Activated T-helper 1 cell treated with anti-CD3 and anti-CD28 coated beads, Interleukin-12 subunit alpha, Interleukin-12 subunit beta, Interleukin-2, Interleukin-4 antibody, amounts not matched to agents 30 ng/mL and 10 ng/mL and 1 ng/mL, durations not matched to agents 14 hours and 24 hours and 36 hours (primary cell): ENCODE measurements around the gene LHFPL2. TPM values are rescaled to one million over a fixed set of nuclear protein-coding genes. Genes with fewer than 3 reads are reported as not detected.
"Not testable (repeated sequence)": the region's sequence is repeated elsewhere in the genome, so short reads cannot be mapped to it uniquely, and the experiment has no call there.

Experiments
- DNase-seq: peaks from one replicate; pipeline ENCODE4 v3.0.0; 2021; ENCODE audit warnings: low spot score
- H3K27ac Mint-ChIP-seq: one replicate; pipeline ENCODE4 v1.8.0; 2021; ENCODE audit warnings: mild to moderate bottlenecking, mixed read lengths
- H3K27me3 Mint-ChIP-seq: one replicate; pipeline ENCODE4 v1.8.0; 2022; ENCODE audit warnings: mild to moderate bottlenecking, moderate library complexity, mixed read lengths; ENCODE audit not compliant: insufficient read depth
- H3K36me3 Mint-ChIP-seq: one replicate; pipeline ENCODE4 v1.8.0; 2021; ENCODE audit warnings: low read depth, mixed read lengths
- H3K4me1 Mint-ChIP-seq: one replicate; pipeline ENCODE4 v1.8.0; 2021; ENCODE audit warnings: low read depth, mixed read lengths
- H3K4me3 Mint-ChIP-seq: one replicate; pipeline ENCODE4 v1.8.0; 2021; ENCODE audit warnings: mild to moderate bottlenecking, moderate library complexity, mixed read lengths
- H3K9me3 Mint-ChIP-seq: one replicate; pipeline ENCODE4 v1.8.0; 2021; ENCODE audit warnings: mixed read lengths
- intact Hi-C: fragments of 100-400 bp; cut with micrococcal nuclease; formaldehyde crosslinking; loops from one replicate; pipeline ENCODE4 v1.15.1; 2024
- total RNA-seq: library from RNA; stranded (reverse); gene quantifications from 2 replicates; pipeline ENCODE4 v1.2.3, GENCODE V29; 2022

Gene LHFPL2
- total RNA-seq, 1 donor from 2014 or later, result 0.08 TPM

DNA sequence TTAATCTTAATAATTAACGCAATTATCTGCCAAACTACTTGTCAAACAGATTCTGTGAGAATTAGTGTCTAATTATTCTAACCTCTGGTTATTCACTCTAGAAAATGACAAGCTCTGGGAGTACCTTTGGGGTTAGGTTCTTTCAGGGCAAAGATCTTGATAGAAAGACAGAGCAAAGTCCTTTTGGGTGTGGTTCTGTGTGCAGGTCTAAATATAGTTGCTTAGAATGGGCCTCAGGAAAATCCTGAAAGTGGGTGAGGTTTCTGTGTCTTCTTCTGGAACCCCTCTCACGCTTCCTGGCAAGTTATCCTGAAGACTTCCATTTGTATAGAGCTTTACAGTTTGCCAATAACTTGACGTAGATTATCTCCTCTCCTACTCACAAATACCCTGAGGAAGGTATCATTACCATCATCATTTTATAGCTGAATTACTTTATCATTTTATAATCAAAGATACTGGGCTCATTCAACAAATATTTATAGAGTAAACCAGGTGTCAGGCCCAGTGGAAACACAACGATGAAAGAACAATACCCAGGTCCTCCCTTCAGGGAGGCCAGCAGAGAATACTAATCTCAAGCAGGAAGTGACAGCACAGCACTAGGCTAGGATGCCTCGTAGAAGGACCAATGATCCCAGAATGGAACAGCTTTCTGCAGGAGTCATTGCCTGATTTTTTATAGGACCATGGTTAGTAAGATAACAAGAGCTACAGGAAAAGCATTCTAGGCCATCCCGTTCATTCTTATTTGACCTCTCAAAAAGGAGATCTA is 27.6 kb upstream of the LHFPL2 start:
- no peak for DNase-seq
- intact Hi-C loops, result no loop called here
- H3K9me3 Mint-ChIP-seq, result no peaks in the 10 kb centered on the region
- H3K36me3 Mint-ChIP-seq, result no peaks in the 10 kb centered on the region
- no peak overlapping the region for H3K27ac Mint-ChIP-seq
- H3K4me1 Mint-ChIP-seq, result no peaks in the 10 kb centered on the region
- no peak overlapping the region for H3K4me3 Mint-ChIP-seq
- H3K27me3 Mint-ChIP-seq, result peaks cover 6% of the 10 kb centered on the region

DNA sequence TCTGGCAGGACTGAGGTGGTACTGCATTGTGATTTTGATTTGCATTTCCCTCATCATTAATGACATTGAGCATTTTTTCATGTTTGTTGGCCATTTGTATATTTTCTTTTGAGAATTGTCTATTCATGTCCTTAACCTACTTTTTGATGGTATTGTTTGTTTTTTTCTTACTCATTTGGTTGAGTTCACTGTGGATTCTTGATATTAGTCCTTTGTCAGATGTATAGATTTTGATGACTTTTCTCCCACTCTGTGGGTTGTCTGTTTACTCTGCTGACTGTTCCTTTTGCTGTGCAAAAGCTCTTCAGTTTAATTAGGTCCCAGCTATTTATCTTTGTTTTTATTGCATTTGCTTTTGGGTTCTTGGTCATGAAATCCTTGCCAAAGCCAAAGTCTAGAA is 25.3 kb upstream of the LHFPL2 start:
- H3K27ac Mint-ChIP-seq, H3K4me3 Mint-ChIP-seq, H3K9me3 Mint-ChIP-seq, DNase-seq, H3K36me3 Mint-ChIP-seq, H3K4me1 Mint-ChIP-seq, intact Hi-C loops, H3K27me3 Mint-ChIP-seq: not testable (repeated sequence)

DNA sequence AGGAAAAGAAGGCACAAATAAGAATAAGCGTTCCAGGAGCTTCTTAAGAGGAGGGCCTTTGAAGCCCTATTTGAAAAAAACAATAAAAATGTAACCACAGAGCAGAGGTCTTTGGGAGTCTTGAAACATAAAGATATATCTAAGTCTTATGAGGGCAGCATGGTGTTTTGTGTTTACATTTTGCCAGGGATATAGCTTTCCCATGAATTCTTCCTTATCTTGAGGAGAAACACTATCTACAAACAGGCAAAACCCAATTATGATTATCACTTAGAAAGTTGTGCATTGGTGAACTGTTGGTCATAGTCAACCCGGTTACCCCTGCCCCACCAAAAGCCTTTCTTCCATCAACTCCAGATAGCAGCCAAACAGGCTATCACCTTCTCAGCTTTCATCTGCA is 23.6 kb upstream of the LHFPL2 start:
- H3K4me3 Mint-ChIP-seq, result no peak overlapping the region
- DNase-seq, result no peak
- no peaks in the 10 kb centered on the region for H3K4me1 Mint-ChIP-seq
- no peaks in the 10 kb centered on the region for H3K36me3 Mint-ChIP-seq
- peaks cover 6% of the 10 kb centered on the region for H3K27me3 Mint-ChIP-seq
- intact Hi-C loops, result no loop called here
- no peak overlapping the region for H3K27ac Mint-ChIP-seq
- H3K9me3 Mint-ChIP-seq, result no peaks in the 10 kb centered on the region

DNA sequence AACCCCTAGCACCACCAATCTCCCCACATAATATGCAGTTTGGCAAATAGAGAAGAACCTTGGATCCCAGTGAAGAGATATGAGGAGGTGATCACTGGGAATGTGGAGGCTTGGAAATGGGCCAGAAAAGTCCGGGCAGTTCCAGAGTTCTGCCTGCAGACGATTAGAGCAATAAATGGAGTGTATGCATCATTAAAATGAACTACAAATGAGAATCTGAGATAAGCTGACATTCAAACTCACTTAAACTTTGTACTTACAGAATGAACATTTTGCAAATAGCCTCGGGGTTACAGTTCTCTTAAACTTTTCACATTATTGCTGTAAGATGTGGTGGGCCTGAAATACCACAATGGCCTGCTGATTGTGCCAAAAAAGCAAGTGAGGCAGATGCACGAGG is 23.0 kb upstream of the LHFPL2 start:
- intact Hi-C loops, result no loop called here
- H3K4me3 Mint-ChIP-seq, result no peak overlapping the region

DNA sequence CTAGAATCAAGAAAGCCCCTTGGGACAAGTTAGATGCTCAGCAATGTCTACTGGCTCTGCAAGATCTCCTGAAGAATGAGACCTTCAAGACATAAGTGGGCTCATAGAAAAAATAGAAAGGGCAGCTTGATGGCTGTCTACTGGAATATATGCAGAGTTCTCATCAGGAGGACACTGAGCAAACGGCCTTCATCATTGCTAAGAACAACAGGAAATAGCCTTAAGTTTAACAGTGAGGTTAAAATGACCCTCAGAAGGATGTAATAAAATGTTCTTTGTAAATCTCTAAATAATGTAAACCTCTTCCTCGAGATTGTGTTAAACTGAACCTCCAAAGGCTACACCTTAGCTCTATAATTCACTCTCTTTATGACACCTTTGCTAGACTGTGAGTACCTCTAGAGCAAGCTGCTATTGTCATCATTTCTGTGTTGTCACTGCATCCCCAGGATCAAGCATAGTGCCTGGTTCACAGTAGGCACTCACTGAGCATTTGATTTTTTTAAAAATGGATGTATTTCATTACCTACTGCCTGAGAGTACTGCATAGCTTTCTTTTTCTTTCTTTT is 22.2 kb upstream of the LHFPL2 start:
- no peak for DNase-seq
- H3K4me3 Mint-ChIP-seq, result no peak overlapping the region
- intact Hi-C loops, result no loop called here

More for the DNA sequence above, 23.0 kb upstream of the LHFPL2 start:
- no peaks in the 10 kb centered on the region for H3K9me3 Mint-ChIP-seq
- DNase-seq, result no peak
- H3K27ac Mint-ChIP-seq, result no peak overlapping the region
- H3K36me3 Mint-ChIP-seq, result no peaks in the 10 kb centered on the region
- peaks cover 6% of the 10 kb centered on the region for H3K27me3 Mint-ChIP-seq
- no peaks in the 10 kb centered on the region for H3K4me1 Mint-ChIP-seq

DNA sequence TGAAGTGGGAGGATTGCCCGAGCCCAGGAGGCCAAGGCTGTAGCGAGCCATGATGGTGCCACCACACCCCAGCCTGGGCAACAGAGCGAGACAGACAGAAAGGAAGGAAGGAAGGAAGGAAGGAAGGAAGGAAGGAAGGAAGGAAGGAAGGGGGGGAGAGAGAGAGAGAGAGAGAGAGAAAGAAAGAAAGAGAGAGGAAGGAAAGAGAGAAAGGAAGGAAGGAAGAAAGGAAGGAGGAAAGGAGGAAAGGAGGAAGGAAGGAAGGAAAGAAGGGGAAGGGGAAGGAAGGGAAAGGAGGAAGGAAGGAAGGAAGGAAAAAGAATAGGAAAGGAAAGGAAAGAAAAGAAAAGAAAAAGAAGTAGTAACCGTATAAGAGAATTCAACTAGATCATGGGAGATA is 20.8 kb upstream of the LHFPL2 start:
- no peaks in the 10 kb centered on the region for H3K4me1 Mint-ChIP-seq
- DNase-seq, result no peak
- H3K27ac Mint-ChIP-seq, result no peak overlapping the region
- H3K4me3 Mint-ChIP-seq, result no peak overlapping the region
- intact Hi-C loops, result no loop called here
- H3K9me3 Mint-ChIP-seq, result no peaks in the 10 kb centered on the region
- H3K36me3 Mint-ChIP-seq, result no peaks in the 10 kb centered on the region
- H3K27me3 Mint-ChIP-seq, result peaks cover 4% of the 10 kb centered on the region

More for the DNA sequence above, 22.2 kb upstream of the LHFPL2 start:
- Mint-ChIP-seq H3K27me3 (peaks cover 6% of the 10 kb centered on the region), H3K36me3 (no peaks in the 10 kb centered on the region), H3K27ac (no peak overlapping the region), H3K9me3 (no peaks in the 10 kb centered on the region), H3K4me1 (no peaks in the 10 kb centered on the region)

DNA sequence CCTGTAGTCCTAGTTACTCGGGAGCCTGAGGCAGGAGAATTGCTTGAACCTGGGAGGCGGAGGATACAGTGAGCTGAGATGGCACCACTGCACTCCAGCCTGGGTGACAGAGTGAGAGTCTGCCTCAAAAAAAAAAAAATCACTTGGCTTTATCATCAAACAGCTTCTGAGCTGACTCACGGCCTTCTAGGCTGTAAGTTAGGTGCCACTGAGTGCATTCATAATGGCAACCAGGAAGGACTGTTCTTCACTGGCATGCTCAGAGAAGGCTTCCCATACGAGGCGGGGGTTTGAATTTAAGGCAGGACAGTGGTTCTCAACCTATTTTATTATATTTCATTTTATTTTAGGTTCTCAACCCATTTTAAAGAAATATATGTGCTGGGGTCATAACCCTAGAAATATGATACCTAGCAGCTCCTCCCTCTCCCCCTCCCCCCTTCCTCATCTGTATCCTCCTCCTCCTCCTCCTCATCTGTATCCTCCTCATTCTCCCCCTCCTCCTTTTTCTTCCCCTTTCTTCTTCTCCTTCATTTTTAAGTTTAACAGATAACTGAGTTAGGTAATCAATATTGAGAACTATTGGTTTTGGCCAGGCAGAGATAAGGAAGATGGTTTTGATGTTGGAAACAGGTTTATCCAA is 19.0 kb upstream of the LHFPL2 start:
- no peak overlapping the region for H3K27ac Mint-ChIP-seq
- no peaks in the 10 kb centered on the region for H3K9me3 Mint-ChIP-seq
- H3K4me1 Mint-ChIP-seq, result no peaks in the 10 kb centered on the region
- no peak overlapping the region for H3K4me3 Mint-ChIP-seq
- peaks cover 4% of the 10 kb centered on the region for H3K27me3 Mint-ChIP-seq
- intact Hi-C loops, result no loop called here
- H3K36me3 Mint-ChIP-seq, result no peaks in the 10 kb centered on the region
- DNase-seq, result no peak

DNA sequence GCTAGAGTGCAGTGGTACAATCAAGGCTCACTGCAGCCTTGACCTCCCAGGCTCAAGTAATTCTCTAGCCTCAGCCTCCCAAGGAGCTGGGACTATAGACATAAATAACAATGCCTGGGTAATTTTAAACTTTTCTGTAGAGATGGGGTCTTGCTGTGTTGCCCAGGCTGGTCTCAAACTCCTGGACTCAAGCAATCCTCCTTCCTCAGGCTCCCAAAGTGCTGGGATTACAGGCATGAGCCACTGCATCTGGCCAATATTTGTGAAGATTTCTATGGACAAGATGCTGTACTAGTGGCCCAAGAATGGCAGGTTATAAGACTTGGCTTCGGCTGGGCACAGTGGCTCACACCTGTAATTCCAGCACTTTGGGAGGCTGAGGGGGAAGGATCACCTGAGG is 18.4 kb upstream of the LHFPL2 start:
- H3K27ac Mint-ChIP-seq, H3K27me3 Mint-ChIP-seq, intact Hi-C loops, H3K4me1 Mint-ChIP-seq, DNase-seq, H3K9me3 Mint-ChIP-seq, H3K36me3 Mint-ChIP-seq, H3K4me3 Mint-ChIP-seq: not testable (repeated sequence)

DNA sequence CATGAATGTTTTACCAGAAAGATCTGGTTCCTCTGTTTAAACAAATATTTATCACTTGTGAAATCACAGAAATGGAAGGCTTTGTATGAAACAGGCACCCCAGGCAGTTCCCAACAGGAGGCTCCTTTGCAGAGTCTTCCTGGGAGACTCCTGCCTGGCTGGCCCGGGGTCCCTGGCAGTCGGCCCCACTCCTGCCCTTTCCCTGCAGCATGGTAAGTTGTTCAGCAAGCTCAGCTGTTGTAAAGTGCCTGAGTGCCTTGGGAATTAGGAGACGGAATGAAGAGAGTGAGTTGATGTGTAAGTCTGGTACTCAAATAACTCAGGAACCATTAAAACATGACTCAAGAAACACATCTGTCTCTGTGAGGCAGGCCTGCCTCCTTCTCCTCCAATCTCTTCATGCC is 17.5 kb upstream of the LHFPL2 start:
- H3K27me3 Mint-ChIP-seq, result peaks cover 2% of the 10 kb centered on the region
- no peaks in the 10 kb centered on the region for H3K36me3 Mint-ChIP-seq
- H3K4me3 Mint-ChIP-seq, result no peak overlapping the region
- intact Hi-C loops, result no loop called here
- no peaks in the 10 kb centered on the region for H3K4me1 Mint-ChIP-seq
- no peak overlapping the region for H3K27ac Mint-ChIP-seq
- no peak for DNase-seq
- H3K9me3 Mint-ChIP-seq, result no peaks in the 10 kb centered on the region

DNA sequence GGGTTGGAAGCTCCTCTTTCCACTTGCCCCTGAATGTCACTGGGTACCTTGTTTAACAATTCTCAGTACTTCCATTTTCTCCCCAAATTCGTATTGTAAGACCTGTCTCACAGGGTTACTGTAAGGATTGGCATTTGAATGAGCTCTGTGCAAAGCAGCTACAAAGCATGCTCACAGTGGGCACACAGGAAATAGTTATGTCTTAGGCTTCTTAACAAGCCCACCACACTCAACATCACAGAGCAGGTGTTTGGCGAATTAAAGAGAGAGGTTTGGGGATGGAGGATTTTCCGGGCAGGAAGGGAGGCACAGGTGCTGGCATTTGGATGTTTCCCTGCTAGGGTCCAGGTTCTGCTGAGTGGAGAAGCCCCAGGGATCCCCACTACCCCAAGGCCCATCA is 17.0 kb upstream of the LHFPL2 start:
- Mint-ChIP-seq H3K27ac (no peak overlapping the region), H3K4me3 (no peak overlapping the region), H3K9me3 (no peaks in the 10 kb centered on the region), H3K36me3 (no peaks in the 10 kb centered on the region), H3K4me1 (no peaks in the 10 kb centered on the region), H3K27me3 (peaks cover 2% of the 10 kb centered on the region)
- DNase-seq, result no peak
- intact Hi-C loops, result no loop called here

DNA sequence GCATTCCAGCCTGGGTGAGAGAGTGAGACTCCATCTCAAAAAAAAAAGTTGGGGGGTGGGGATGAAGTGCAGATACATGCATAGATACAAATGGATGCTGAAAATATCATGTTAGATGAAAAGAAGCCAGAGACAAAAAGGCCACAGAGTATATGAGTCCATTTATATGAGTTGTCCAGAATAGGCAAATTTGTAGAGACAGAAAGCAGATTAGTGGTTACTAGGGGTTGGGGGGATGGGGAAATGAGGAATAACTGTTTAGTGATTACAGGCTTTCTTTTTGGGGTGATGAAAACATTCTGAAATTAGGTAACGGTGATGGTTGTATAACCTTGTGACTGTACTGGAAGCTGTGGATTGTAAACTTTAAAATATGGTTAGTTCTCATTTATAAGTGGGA is 13.8 kb upstream of the LHFPL2 start:
- intact Hi-C loops, result no loop called here
- Mint-ChIP-seq H3K4me3 (no peak overlapping the region), H3K36me3 (no peaks in the 10 kb centered on the region), H3K9me3 (no peaks in the 10 kb centered on the region), H3K27me3 (peaks cover 7% of the 10 kb centered on the region), H3K4me1 (no peaks in the 10 kb centered on the region), H3K27ac (no peak overlapping the region)
- no peak for DNase-seq

DNA sequence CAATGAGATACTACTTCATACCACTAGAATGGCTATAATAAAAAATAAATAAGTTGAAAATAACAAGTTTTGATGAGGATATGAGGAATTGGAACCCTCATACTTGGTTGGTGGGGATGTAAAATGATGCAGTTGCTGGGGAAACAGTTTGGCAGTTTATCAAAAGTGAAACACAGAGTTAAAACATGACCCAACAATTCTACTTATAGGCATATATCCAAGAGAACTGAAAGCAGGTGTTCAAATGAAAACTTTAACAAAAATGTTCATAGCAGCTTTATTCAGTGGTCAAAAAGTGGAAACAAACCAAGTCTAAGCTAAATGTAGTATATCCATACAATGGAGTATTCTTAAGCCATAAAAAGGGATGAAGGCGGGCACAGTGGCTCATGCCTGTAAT is 13.1 kb upstream of the LHFPL2 start:
- H3K27me3 Mint-ChIP-seq, result peaks cover 11% of the 10 kb centered on the region
- no peak overlapping the region for H3K4me3 Mint-ChIP-seq
- no peak for DNase-seq
- intact Hi-C loops, result no loop called here
- H3K27ac Mint-ChIP-seq, result no peak overlapping the region
- no peaks in the 10 kb centered on the region for H3K9me3 Mint-ChIP-seq
- no peaks in the 10 kb centered on the region for H3K36me3 Mint-ChIP-seq
- no peaks in the 10 kb centered on the region for H3K4me1 Mint-ChIP-seq

DNA sequence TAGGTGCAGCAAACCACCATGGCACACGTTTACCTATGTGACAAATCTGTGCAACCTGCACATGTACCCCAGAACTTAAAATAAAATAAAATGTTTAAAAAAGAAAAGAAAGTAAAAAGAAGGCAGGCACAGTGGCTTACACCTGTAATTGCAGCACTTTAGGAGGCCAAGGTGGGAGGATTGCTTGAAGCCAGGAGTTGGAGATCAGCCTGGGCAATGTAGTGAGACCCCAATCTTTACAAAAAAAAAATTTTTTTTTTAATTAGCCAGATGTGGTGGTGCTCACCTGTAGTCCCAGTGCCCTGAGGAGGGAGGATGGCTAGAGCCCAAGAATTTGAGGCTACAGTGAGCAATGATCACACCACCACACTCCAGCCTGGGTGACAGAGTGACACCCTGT is 12.5 kb upstream of the LHFPL2 start:
- no peak for DNase-seq
- no peaks in the 10 kb centered on the region for H3K4me1 Mint-ChIP-seq
- H3K9me3 Mint-ChIP-seq, result no peaks in the 10 kb centered on the region
- no peak overlapping the region for H3K4me3 Mint-ChIP-seq
- no peaks in the 10 kb centered on the region for H3K36me3 Mint-ChIP-seq
- H3K27me3 Mint-ChIP-seq, result peaks cover 15% of the 10 kb centered on the region
- intact Hi-C loops, result no loop called here
- H3K27ac Mint-ChIP-seq, result no peak overlapping the region
